OCI-LY7 (cell line): ENCODE data around the gene TTC8.
"Not testable (repeated sequence)": the region's sequence is repeated elsewhere in the genome, so short reads cannot be mapped to it uniquely, and the experiment has no call there.

Experiments used
- EZH2phosphoT487 ChIP-seq: fragments of 200-600 bp; sonication (generic); IDR thresholded peaks from 2 replicates; pipeline ENCODE4 v1.6.1; 2018; ENCODE audit warnings: low read depth, borderline replicate concordance, mild to moderate bottlenecking, mixed run types, antibody characterized with exemption, low read length, moderate library complexity, mixed read lengths
- TF ChIP-seq, protein P1 (sequence below): fragments of 200-600 bp; sonication (generic); conservative IDR thresholded peaks from 2 replicates; pipeline ENCODE4 v1.5.1; 2014; ENCODE audit warnings: mild to moderate bottlenecking, antibody characterized with exemption, low read length, moderate library complexity, mixed read lengths

DNA sequence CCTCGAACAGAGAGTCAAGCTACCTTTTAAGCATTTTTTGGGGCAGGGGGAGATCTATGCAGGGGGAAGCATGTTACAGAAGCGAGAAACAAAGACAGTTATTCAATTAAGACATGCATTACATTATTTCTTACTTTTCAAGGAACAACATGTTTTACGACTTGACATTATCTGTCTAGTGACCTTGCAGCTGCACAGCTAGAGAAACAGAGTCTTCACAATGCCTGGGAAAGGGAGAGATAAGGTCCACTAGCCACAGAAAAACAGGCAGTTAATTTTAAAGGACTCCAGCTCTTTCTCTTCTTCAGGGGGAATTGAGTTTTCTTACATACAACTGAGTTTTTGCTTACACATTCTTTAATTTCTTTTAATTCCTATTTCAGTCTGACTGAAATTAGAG lies 4.8 kb upstream of the TTC8 start:
- TF ChIP-seq, protein P1, sequence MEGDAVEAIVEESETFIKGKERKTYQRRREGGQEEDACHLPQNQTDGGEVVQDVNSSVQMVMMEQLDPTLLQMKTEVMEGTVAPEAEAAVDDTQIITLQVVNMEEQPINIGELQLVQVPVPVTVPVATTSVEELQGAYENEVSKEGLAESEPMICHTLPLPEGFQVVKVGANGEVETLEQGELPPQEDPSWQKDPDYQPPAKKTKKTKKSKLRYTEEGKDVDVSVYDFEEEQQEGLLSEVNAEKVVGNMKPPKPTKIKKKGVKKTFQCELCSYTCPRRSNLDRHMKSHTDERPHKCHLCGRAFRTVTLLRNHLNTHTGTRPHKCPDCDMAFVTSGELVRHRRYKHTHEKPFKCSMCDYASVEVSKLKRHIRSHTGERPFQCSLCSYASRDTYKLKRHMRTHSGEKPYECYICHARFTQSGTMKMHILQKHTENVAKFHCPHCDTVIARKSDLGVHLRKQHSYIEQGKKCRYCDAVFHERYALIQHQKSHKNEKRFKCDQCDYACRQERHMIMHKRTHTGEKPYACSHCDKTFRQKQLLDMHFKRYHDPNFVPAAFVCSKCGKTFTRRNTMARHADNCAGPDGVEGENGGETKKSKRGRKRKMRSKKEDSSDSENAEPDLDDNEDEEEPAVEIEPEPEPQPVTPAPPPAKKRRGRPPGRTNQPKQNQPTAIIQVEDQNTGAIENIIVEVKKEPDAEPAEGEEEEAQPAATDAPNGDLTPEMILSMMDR = not testable (repeated sequence)
- TF ChIP-seq EZH2phosphoT487 = not testable (repeated sequence)
